GM10248 (cell line): Measurements from ENCODE around the gene FTH1.

Experiments
- CTCF ChIA-PET: fragments of 300-600 bp; sonication (Branson Sonifier 250); formaldehyde crosslinking; extraction: SDS; loops from one replicate; lab custom pipeline; 2021; ENCODE audit warnings: antibody characterized with exemption; lab: Yijun Ruan, JAX
- POLR2A ChIA-PET: fragments of 350-650 bp; sonication (Branson Sonifier 250); formaldehyde crosslinking; extraction: SDS; loops from one replicate; lab custom pipeline; 2020; ENCODE audit warnings: antibody characterized with exemption; lab: Yijun Ruan, JAX
- DNase-seq: peaks from one replicate; pipeline ENCODE4 v3.0.0; 2012; ENCODE audit errors: extremely low spot score
- CTCF ChIP-seq: IDR thresholded peaks from 2 replicates; pipeline ENCODE4 v1.5.1; 2012; ENCODE audit warnings: mild to moderate bottlenecking, low read depth; ENCODE audit errors: extremely low read depth, missing control alignments, control extremely low read depth

Gene FTH1

GRCh38 chr11:61924064-61924455, 43.4 kb downstream of the FTH1 start:
- CTCF ChIA-PET: interaction anchor here (3.2 to 4.8 kb wide), 2 partner anchors 24 to 26 kb away, joined by 21 to 23 read pairs; no protein-coding TSS in a partner anchor
- POLR2A ChIA-PET: no interaction called here

GRCh38 chr11:61923166-61924063, 44.0 kb downstream of the FTH1 start:
- ChIA-PET POLR2A (no interaction called here), CTCF (interaction anchor here (1.0 to 4.8 kb wide), 4 partner anchors 24 to 388 kb away, joined by 3 to 23 read pairs (median 12); no protein-coding TSS in a partner anchor)
- peak; percentile 15 for DNase-seq
- TF ChIP-seq CTCF: no peak

More at GRCh38 chr11:61924064-61924455, 43.4 kb downstream of the FTH1 start:
- TF ChIP-seq CTCF: no peak
- no peak for DNase-seq

GRCh38 chr11:61922539-61922938, 44.9 kb downstream of the FTH1 start:
- ChIA-PET POLR2A (no interaction called here), CTCF (interaction anchor here (1.0 to 4.8 kb wide), 3 partner anchors 24 to 389 kb away, joined by 3 to 23 read pairs (median 3); no protein-coding TSS in a partner anchor)
- no peak for TF ChIP-seq CTCF
- no peak for DNase-seq

GRCh38 chr11:61921446-61921845, 46.0 kb downstream of the FTH1 start:
- POLR2A ChIA-PET: no interaction called here
- DNase-seq: no peak
- CTCF ChIA-PET: no interaction called here
- TF ChIP-seq CTCF: no peak

- ChIA-PET POLR2A (no interaction called here), CTCF (interaction anchor here (0.8 to 2.1 kb wide), 6 partner anchors 14 to 188 kb away, joined by 3 to 9 read pairs (median 4); no protein-coding TSS in a partner anchor)
- DNase-seq: peak; percentile 9
- TF ChIP-seq CTCF: no peak
These were observed 47.5 kb downstream of the FTH1 start for GRCh38 chr11:61919705-61920631.

- CTCF ChIA-PET: interaction anchor here (1.2 to 2.1 kb wide), 4 partner anchors 15 to 163 kb away, joined by 3 to 9 read pairs (median 7); no protein-coding TSS in a partner anchor
- DNase-seq: no peak
- POLR2A ChIA-PET: no interaction called here
- TF ChIP-seq CTCF: no peak
These were observed 48.3 kb downstream of the FTH1 start for GRCh38 chr11:61918938-61919704.
